ENCODE results near the gene LDLRAD1.

DNA sequence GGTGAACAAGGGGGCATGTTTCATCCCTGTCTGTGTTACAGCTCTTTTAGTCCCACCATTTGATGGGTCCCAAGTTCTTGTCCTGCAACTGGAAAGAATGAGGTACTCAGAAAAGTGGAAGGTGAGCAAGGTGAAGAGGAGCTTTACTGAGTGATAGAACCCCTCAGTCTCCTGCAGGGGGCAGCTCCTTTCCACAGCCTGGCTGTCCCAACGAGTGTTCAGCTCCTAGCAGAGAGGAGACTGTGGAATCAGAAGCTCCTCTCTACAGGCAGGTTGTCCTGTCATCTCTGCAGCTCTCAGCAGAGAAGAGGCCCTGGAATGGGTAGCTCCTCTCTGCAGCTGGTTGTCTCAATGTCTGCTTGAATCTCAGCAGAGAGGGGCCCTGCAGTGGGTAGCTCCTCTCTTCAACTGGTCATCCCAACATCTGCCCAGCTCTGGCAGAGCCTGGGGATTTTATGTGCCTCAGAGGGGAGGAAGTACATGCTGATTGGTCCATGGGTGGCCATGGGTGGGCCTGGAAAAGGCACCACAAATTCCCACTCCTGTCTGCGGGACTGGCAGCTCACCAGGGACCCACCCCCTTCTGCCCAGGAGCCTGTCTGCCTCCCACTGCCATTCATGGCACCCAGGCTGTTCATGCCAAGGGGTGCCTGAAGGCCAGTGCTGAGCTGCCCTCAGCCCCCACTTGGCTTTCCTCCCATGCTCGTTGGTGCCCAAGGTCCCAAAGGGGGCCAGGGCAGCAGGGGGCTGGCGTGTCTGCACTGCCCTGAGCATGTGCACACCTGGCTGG, 25.7 kb downstream of the LDLRAD1 start:
- TF ChIP-seq, protein P1, sequence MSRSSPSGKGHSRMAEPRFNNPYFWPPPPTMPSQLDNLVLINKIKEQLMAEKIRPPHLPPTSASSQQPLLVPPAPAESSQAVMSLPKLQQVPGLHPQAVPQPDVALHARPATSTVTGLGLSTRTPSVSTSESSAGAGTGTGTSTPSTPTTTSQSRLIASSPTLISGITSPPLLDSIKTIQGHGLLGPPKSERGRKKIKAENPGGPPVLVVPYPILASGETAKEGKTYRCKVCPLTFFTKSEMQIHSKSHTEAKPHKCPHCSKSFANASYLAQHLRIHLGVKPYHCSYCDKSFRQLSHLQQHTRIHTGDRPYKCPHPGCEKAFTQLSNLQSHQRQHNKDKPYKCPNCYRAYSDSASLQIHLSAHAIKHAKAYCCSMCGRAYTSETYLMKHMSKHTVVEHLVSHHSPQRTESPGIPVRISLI (tag by site-specific recombination; IDR thresholded peaks at IDR 0.05): no peak
- TF ChIP-seq, protein P2, sequence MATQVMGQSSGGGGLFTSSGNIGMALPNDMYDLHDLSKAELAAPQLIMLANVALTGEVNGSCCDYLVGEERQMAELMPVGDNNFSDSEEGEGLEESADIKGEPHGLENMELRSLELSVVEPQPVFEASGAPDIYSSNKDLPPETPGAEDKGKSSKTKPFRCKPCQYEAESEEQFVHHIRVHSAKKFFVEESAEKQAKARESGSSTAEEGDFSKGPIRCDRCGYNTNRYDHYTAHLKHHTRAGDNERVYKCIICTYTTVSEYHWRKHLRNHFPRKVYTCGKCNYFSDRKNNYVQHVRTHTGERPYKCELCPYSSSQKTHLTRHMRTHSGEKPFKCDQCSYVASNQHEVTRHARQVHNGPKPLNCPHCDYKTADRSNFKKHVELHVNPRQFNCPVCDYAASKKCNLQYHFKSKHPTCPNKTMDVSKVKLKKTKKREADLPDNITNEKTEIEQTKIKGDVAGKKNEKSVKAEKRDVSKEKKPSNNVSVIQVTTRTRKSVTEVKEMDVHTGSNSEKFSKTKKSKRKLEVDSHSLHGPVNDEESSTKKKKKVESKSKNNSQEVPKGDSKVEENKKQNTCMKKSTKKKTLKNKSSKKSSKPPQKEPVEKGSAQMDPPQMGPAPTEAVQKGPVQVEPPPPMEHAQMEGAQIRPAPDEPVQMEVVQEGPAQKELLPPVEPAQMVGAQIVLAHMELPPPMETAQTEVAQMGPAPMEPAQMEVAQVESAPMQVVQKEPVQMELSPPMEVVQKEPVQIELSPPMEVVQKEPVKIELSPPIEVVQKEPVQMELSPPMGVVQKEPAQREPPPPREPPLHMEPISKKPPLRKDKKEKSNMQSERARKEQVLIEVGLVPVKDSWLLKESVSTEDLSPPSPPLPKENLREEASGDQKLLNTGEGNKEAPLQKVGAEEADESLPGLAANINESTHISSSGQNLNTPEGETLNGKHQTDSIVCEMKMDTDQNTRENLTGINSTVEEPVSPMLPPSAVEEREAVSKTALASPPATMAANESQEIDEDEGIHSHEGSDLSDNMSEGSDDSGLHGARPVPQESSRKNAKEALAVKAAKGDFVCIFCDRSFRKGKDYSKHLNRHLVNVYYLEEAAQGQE (tag by site-specific recombination; IDR thresholded peaks at IDR 0.05): no peak
- TF ChIP-seq ZNF302 (tag by site-specific recombination; IDR thresholded peaks at IDR 0.05; ENCODE audit: low read depth): no peak
- TF ChIP-seq ZNF239 (tag by site-specific recombination; IDR thresholded peaks at IDR 0.05): no peak
- TF ChIP-seq, protein P3, sequence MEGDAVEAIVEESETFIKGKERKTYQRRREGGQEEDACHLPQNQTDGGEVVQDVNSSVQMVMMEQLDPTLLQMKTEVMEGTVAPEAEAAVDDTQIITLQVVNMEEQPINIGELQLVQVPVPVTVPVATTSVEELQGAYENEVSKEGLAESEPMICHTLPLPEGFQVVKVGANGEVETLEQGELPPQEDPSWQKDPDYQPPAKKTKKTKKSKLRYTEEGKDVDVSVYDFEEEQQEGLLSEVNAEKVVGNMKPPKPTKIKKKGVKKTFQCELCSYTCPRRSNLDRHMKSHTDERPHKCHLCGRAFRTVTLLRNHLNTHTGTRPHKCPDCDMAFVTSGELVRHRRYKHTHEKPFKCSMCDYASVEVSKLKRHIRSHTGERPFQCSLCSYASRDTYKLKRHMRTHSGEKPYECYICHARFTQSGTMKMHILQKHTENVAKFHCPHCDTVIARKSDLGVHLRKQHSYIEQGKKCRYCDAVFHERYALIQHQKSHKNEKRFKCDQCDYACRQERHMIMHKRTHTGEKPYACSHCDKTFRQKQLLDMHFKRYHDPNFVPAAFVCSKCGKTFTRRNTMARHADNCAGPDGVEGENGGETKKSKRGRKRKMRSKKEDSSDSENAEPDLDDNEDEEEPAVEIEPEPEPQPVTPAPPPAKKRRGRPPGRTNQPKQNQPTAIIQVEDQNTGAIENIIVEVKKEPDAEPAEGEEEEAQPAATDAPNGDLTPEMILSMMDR (tag by site-specific recombination; IDR thresholded peaks at IDR 0.05): no peak
- no peak for TF ChIP-seq ZNF76 (tag by site-specific recombination; IDR thresholded peaks at IDR 0.05; ENCODE audit: borderline replicate concordance, low read depth)
- no peak for TF ChIP-seq ZNF658 (tag by site-specific recombination; IDR thresholded peaks at IDR 0.05)

Measured in HEK293 (cell line).